Activated naive CD8-positive, alpha-beta T cell (primary cell): Measurements from ENCODE around the gene LILRA6.
"Not testable (repeated sequence)": the region's sequence is repeated elsewhere in the genome, so short reads cannot be mapped to it uniquely, and the experiment has no call there.

ENCODE experiments used
- H3K27ac Mint-ChIP-seq: one replicate; pipeline ENCODE4 v1.8.0; 2021; ENCODE audit warnings: mixed read lengths
- H3K27me3 Mint-ChIP-seq: one replicate; pipeline ENCODE4 v1.8.0; 2021; ENCODE audit warnings: mixed read lengths
- H3K36me3 Mint-ChIP-seq: one replicate; pipeline ENCODE4 v1.8.0; 2021; ENCODE audit warnings: mixed read lengths
- H3K4me1 Mint-ChIP-seq: one replicate; pipeline ENCODE4 v1.8.0; 2021; ENCODE audit warnings: low read depth, mixed read lengths
- H3K4me3 Mint-ChIP-seq: one replicate; pipeline ENCODE4 v1.8.0; 2021; ENCODE audit warnings: mild to moderate bottlenecking, mixed read lengths
- H3K9me3 Mint-ChIP-seq: one replicate; pipeline ENCODE4 v1.8.0; 2021; ENCODE audit warnings: low read depth, mixed read lengths

Gene LILRA6

GRCh38 chr19:54252845-54253244 lies 10.3 kb upstream of the LILRA6 start:
- Mint-ChIP-seq H3K36me3 (no peaks in the 10 kb centered on the region), H3K27me3 (no peaks in the 10 kb centered on the region), H3K4me1 (peaks cover 5% of the 10 kb centered on the region), H3K9me3 (no peaks in the 10 kb centered on the region), H3K4me3 (no peak overlapping the region), H3K27ac (no peak overlapping the region)

GRCh38 chr19:54252243-54252642 lies 9.7 kb upstream of the LILRA6 start:
- no peak overlapping the region for H3K4me3 Mint-ChIP-seq
- no peaks in the 10 kb centered on the region for H3K27me3 Mint-ChIP-seq
- H3K9me3 Mint-ChIP-seq, result no peaks in the 10 kb centered on the region
- H3K4me1 Mint-ChIP-seq, result peaks cover 9% of the 10 kb centered on the region
- H3K27ac Mint-ChIP-seq, result no peak overlapping the region
- H3K36me3 Mint-ChIP-seq, result no peaks in the 10 kb centered on the region

- Mint-ChIP-seq H3K9me3 (no peaks in the 10 kb centered on the region), H3K27me3 (no peaks in the 10 kb centered on the region), H3K4me1 (peaks cover 9% of the 10 kb centered on the region), H3K4me3 (peak overlapping the region; percentile 6), H3K36me3 (no peaks in the 10 kb centered on the region), H3K27ac (no peak overlapping the region)
Measured at GRCh38 chr19:54248016-54248601, 5.5 kb upstream of the LILRA6 start.

GRCh38 chr19:54247106-54247930 lies 4.7 kb upstream of the LILRA6 start:
- Mint-ChIP-seq H3K36me3 (no peaks in the 10 kb centered on the region), H3K27me3 (no peaks in the 10 kb centered on the region), H3K27ac (peak overlapping the region; percentile 50), H3K4me3 (peak overlapping the region; percentile 6), H3K9me3 (no peaks in the 10 kb centered on the region), H3K4me1 (peaks cover 9% of the 10 kb centered on the region)

GRCh38 chr19:54245936-54246335 lies 3.3 kb upstream of the LILRA6 start:
- H3K4me1 Mint-ChIP-seq, result peaks cover 9% of the 10 kb centered on the region
- H3K27ac Mint-ChIP-seq, result no peak overlapping the region
- no peaks in the 10 kb centered on the region for H3K9me3 Mint-ChIP-seq
- H3K36me3 Mint-ChIP-seq, result no peaks in the 10 kb centered on the region
- H3K4me3 Mint-ChIP-seq, result no peak overlapping the region
- no peaks in the 10 kb centered on the region for H3K27me3 Mint-ChIP-seq

GRCh38 chr19:54243809-54244208 lies 1.2 kb upstream of the LILRA6 start:
- H3K36me3 Mint-ChIP-seq, H3K4me3 Mint-ChIP-seq, H3K4me1 Mint-ChIP-seq, H3K9me3 Mint-ChIP-seq, H3K27ac Mint-ChIP-seq, H3K27me3 Mint-ChIP-seq: not testable (repeated sequence)

GRCh38 chr19:54242234-54242633 lies 356 bp downstream of the LILRA6 start:
- not testable (repeated sequence) for H3K4me3 Mint-ChIP-seq, H3K27me3 Mint-ChIP-seq, H3K4me1 Mint-ChIP-seq, H3K36me3 Mint-ChIP-seq, H3K9me3 Mint-ChIP-seq, H3K27ac Mint-ChIP-seq

GRCh38 chr19:54240372-54241336 lies 1.9 kb downstream of the LILRA6 start:
- H3K27me3 Mint-ChIP-seq, H3K4me1 Mint-ChIP-seq, H3K4me3 Mint-ChIP-seq, H3K36me3 Mint-ChIP-seq, H3K9me3 Mint-ChIP-seq, H3K27ac Mint-ChIP-seq: not testable (repeated sequence)

- H3K4me3 Mint-ChIP-seq, H3K9me3 Mint-ChIP-seq, H3K27me3 Mint-ChIP-seq, H3K4me1 Mint-ChIP-seq, H3K27ac Mint-ChIP-seq, H3K36me3 Mint-ChIP-seq: not testable (repeated sequence)
Measured at GRCh38 chr19:54239491-54240371, 2.9 kb downstream of the LILRA6 start.

- no peak overlapping the region for H3K27ac Mint-ChIP-seq
- H3K9me3 Mint-ChIP-seq, result no peaks in the 10 kb centered on the region
- H3K4me3 Mint-ChIP-seq, result no peak overlapping the region
- peaks cover 11% of the 10 kb centered on the region for H3K27me3 Mint-ChIP-seq
- H3K4me1 Mint-ChIP-seq, result peaks cover 8% of the 10 kb centered on the region
- no peaks in the 10 kb centered on the region for H3K36me3 Mint-ChIP-seq
Measured at GRCh38 chr19:54233941-54234340, 8.6 kb downstream of the LILRA6 start.

- H3K27me3 Mint-ChIP-seq, result peaks cover 9% of the 10 kb centered on the region
- no peaks in the 10 kb centered on the region for H3K9me3 Mint-ChIP-seq
- H3K27ac Mint-ChIP-seq, result no peak overlapping the region
- no peak overlapping the region for H3K4me3 Mint-ChIP-seq
- peaks cover 8% of the 10 kb centered on the region for H3K4me1 Mint-ChIP-seq
- H3K36me3 Mint-ChIP-seq, result no peaks in the 10 kb centered on the region
Measured at GRCh38 chr19:54231077-54231931, 11.3 kb downstream of the LILRA6 start.

- Mint-ChIP-seq H3K27me3 (peaks cover 9% of the 10 kb centered on the region), H3K36me3 (no peaks in the 10 kb centered on the region), H3K27ac (no peak overlapping the region), H3K4me1 (peaks cover 8% of the 10 kb centered on the region), H3K9me3 (no peaks in the 10 kb centered on the region), H3K4me3 (no peak overlapping the region)
Measured at GRCh38 chr19:54230031-54230430, 12.6 kb downstream of the LILRA6 start.

- H3K27ac Mint-ChIP-seq, result no peak overlapping the region
Measured at GRCh38 chr19:54229146-54229545, 13.4 kb downstream of the LILRA6 start.

GRCh38 chr19:54224619-54225018 lies 18.0 kb downstream of the LILRA6 start:
- H3K4me1 Mint-ChIP-seq, H3K27ac Mint-ChIP-seq, H3K4me3 Mint-ChIP-seq, H3K9me3 Mint-ChIP-seq, H3K27me3 Mint-ChIP-seq, H3K36me3 Mint-ChIP-seq: not testable (repeated sequence)

More at GRCh38 chr19:54229146-54229545, 13.4 kb downstream of the LILRA6 start:
- Mint-ChIP-seq H3K36me3 (no peaks in the 10 kb centered on the region), H3K27me3 (peaks cover 5% of the 10 kb centered on the region), H3K9me3 (no peaks in the 10 kb centered on the region), H3K4me3 (no peak overlapping the region), H3K4me1 (peaks cover 8% of the 10 kb centered on the region)
